PFSK-1 (cell line): Measurements from ENCODE around the gene ANKRD33B.

ENCODE experiments used
- FOXP2 ChIP-seq: optimal IDR thresholded peaks from 2 replicates; pipeline ENCODE3; 2011; ENCODE audit warnings: borderline replicate concordance, control low read depth, inconsistent platforms; ENCODE audit not compliant: insufficient read depth; ENCODE audit errors: extremely low read length, extremely low read depth
- POLR2AphosphoS5 ChIP-seq: IDR thresholded peaks from 2 replicates; pipeline ENCODE4 v1.6.1; 2012; ENCODE audit warnings: low read depth, mild to moderate bottlenecking, control low read depth, low read length, moderate library complexity
- REST ChIP-seq, 2 experiments: IDR thresholded peaks; 2 replicates each; pipeline versions ENCODE4 v1.6.1 to v1.8.0; 2011 to 2012; ENCODE audit warnings: low read depth in 2 of 2, low read length in 2 of 2, control low read depth in 1 of 2, inconsistent platforms in 1 of 2, mild to moderate bottlenecking in 1 of 2, moderate library complexity in 1 of 2; ENCODE audit not compliant: insufficient read depth in 1 of 2
- SIN3A ChIP-seq: IDR thresholded peaks from 2 replicates; pipeline ENCODE4 v1.6.1; 2012; ENCODE audit warnings: mild to moderate bottlenecking, low read length, moderate library complexity, borderline replicate concordance; ENCODE audit not compliant: insufficient read depth
- TAF1 ChIP-seq: IDR thresholded peaks from 2 replicates; pipeline ENCODE4 v1.6.1; 2012; ENCODE audit warnings: low read length, control low read depth, borderline replicate concordance; ENCODE audit not compliant: insufficient read depth

The ANKRD33B gene

DNA sequence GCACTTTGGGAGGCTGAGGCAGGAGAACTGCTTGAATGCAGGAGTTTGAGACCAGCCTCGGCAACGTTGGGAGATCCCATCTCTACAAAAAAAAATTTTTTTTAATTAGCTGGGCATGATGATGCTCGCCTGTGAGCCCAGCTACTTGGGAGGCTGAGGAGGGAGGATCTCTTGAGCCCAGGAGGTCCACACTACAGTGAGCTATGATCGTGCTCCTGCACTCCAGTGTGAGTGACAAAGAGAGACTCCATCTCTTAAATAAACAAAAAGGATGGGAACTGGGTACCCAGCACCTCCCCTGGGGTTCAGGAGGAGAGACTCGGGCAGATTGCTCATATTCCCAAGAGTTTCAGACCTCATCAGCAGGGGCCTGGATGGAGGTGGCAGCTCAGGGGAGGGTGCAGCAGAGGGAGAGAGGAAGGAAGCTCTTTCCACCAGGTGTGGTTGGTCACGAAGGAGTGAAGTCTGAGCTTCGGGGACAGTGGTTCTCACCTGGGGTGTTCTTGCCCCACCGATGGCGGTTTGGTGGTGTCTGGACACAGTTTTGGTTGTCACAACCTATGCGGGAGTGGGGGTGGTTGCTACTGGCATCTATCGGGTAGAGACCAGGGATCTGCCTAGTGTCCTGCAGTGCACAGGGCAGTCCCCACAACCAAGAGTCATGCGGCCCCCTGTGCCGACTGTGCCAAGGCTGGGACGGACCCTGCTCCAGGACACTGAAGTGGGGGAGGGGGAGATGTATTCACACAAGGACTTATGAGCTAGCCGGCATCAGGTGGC lies 72.7 kb downstream of the ANKRD33B start:
- TF ChIP-seq TAF1: no peak

- TF ChIP-seq TAF1 (no peak), REST (IDR thresholded peaks at IDR 0.05; ENCODE audit: insufficient read depth in 1 of 2, low read depth in 2 of 2, low read length in 2 of 2) (no peak), POLR2AphosphoS5 (no peak), FOXP2 (no peak), SIN3A (no peak)
These were observed 74.1 kb downstream of the ANKRD33B start for GRCh38 chr5:10637944-10638343.

DNA sequence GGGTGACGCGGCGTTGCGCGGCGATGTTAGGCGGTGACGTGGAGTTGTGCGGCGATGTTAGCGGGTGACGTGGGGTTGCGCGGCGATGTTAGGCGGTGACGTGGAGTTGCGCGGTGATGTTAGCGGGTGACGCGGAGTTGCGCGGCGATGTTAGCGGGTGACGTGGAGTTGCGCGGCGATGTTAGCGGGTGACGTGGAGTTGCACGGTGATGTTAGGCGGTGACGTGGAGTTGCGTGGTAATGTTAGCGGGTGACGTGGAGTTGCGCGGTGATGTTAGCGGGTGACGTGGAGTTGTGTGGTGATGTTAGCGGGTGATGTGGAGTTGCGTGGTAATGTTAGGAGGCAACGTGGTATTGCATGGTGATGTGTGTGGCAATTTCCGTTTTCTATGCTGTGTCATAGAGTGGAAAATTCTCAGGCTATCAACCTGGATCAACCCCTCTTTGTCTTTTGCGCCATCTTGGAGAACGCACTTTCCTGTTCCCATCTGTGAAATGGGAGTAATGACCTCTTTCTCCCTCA lies 76.0 kb downstream of the ANKRD33B start:
- TF ChIP-seq TAF1 (no peak), POLR2AphosphoS5 (no peak), SIN3A (no peak), REST (IDR thresholded peaks at IDR 0.05; ENCODE audit: insufficient read depth in 1 of 2, low read depth in 2 of 2, low read length in 2 of 2) (no peak), FOXP2 (no peak)

DNA sequence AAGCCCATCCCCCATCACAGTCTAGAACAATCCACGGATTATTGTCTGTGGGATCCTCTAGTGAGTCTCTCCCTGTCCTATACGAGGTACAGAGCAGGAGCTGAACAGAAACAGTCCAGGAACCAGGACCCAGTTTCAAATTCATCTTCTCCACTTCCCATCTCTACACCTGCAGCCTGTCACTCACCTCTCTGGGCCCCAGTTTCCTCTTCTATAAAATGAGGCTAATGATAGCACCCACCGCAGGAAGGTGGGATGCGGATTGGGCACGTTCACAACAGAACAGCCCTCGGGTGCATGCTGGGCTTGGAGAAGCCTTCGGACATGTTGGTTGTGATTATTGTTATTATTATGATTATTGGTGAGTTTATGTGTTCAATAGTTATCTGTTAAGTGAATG lies 78.5 kb downstream of the ANKRD33B start:
- TF ChIP-seq POLR2AphosphoS5 (no peak), FOXP2 (no peak), TAF1 (no peak), REST (IDR thresholded peaks at IDR 0.05; ENCODE audit: insufficient read depth in 1 of 2, low read depth in 2 of 2, low read length in 2 of 2) (no peak), SIN3A (no peak)

- TF ChIP-seq FOXP2: no peak
- TF ChIP-seq SIN3A: no peak
- no peak for TF ChIP-seq REST (IDR thresholded peaks at IDR 0.05; ENCODE audit: insufficient read depth in 1 of 2, low read depth in 2 of 2, low read length in 2 of 2)
- no peak for TF ChIP-seq TAF1
- no peak for TF ChIP-seq POLR2AphosphoS5
These were observed 80.3 kb downstream of the ANKRD33B start for GRCh38 chr5:10644192-10644591.
